ENCODE data around the gene HOMER2. TPM values are rescaled to one million over a fixed set of nuclear protein-coding genes. Genes with fewer than 3 reads are reported as not detected.

Gene HOMER2
- total and polyA plus RNA-seq, 2 of the 13 experiments (the other 11 are each of a cell fraction or from before 2014, with no cell fraction given), result 12.9 to 14.1 TPM

DNA sequence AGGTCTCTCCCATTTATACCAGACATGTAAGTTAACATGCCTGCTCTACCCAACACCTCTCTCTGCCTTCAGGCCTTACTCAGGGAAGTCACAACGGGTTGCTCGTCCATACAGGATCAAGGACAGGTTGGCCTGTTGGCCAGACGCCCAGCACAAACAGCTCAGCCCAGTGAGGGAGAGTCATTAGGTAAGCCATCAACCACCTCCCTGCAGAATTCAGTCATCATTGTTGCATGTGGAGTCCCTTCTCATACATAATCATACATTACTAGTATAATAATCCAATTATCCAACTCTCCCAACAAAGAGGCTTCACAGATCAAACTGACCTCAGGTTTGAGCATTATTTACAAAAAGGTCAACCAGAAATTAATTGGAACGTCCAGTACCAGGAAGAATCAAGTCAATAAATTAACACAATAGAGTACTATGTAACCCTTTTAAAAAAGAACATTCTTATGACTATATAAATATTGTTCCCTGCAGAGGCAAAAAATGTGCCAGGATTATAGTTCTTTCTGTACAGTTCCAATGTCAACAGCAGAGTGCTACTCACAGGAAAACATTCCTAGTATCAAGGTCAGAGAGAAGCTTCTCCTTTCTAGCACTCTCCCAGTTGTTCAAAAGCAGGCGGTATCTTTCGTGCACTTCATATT, 33.2 kb downstream of the HOMER2 start (continued):
- TF ChIP-seq ARID5B (CRISPR knock-in tag; IDR thresholded peaks at IDR 0.05) (peak; percentile 69), ZNF850 (CRISPR knock-in tag; conservative IDR thresholded peaks at IDR 0.05) (no peak), KMT2A (CRISPR knock-in tag; IDR thresholded peaks at IDR 0.05) (no peak), FOXP4 (CRISPR knock-in tag; IDR thresholded peaks at IDR 0.05) (0 out of 2 replicates have a peak, but pooled peaks have one; percentile 33), ZFX (CRISPR knock-in tag; IDR thresholded peaks at IDR 0.05; ENCODE audit: low read depth) (peak; percentile 51; the same call in 1 of the 2 replicates), ELF1 (CRISPR knock-in tag; IDR thresholded peaks at IDR 0.05) (peak; percentile 28; the same call in 1 of the 2 replicates), THAP11 (CRISPR knock-in tag; IDR thresholded peaks at IDR 0.05) (peak; percentile 38; the same call in 1 of the 2 replicates), HCFC1 (IDR thresholded peaks at IDR 0.05; ENCODE audit: low read depth, low read length) (no peak), NR2F1 (CRISPR knock-in tag; IDR thresholded peaks at IDR 0.05) (peak in 1 of 2 experiments; percentile 76; a peak in 3 of 4 replicates), RXRA (CRISPR knock-in tag; IDR thresholded peaks at IDR 0.05) (peak; percentile 76; the same call in 1 of the 2 replicates), RCOR2 (CRISPR knock-in tag; IDR thresholded peaks at IDR 0.05) (peak; percentile 69; the same call in 1 of the 2 replicates), HNF4G (IDR thresholded peaks at IDR 0.05; ENCODE audit: borderline replicate concordance, low read depth, low read length) (no peak), HNF4G (CRISPR knock-in tag; IDR thresholded peaks at IDR 0.05; ENCODE audit: borderline replicate concordance, low read depth) (no peak), FOXJ3 (CRISPR knock-in tag; IDR thresholded peaks at IDR 0.05; ENCODE audit: borderline replicate concordance) (0 out of 2 replicates have a peak, but pooled peaks have one; percentile 42), ZNF629 (CRISPR knock-in tag; conservative IDR thresholded peaks at IDR 0.05) (no peak), IRF2 (CRISPR knock-in tag; IDR thresholded peaks at IDR 0.05) (peak; percentile 15; the same call in 1 of the 2 replicates), KDM1A (CRISPR knock-in tag; IDR thresholded peaks at IDR 0.05) (no peak), ZMYM3 (CRISPR knock-in tag; IDR thresholded peaks at IDR 0.05) (peak; percentile 53; the same call in 1 of the 2 replicates), ZNF619 (CRISPR knock-in tag; IDR thresholded peaks at IDR 0.05) (no peak), ZNF775 (CRISPR knock-in tag; IDR thresholded peaks at IDR 0.05; ENCODE audit: borderline replicate concordance) (no peak), MED1 (CRISPR knock-in tag; IDR thresholded peaks at IDR 0.05) (peak; percentile 38), DPF2 (CRISPR knock-in tag; IDR thresholded peaks at IDR 0.05; ENCODE audit: borderline replicate concordance, low read depth) (0 out of 2 replicates have a peak, but pooled peaks have one; percentile 10), ERF (CRISPR knock-in tag; IDR thresholded peaks at IDR 0.05) (peak; percentile 77; the same call in 1 of the 2 replicates)
- TF ChIP-seq, protein P1, sequence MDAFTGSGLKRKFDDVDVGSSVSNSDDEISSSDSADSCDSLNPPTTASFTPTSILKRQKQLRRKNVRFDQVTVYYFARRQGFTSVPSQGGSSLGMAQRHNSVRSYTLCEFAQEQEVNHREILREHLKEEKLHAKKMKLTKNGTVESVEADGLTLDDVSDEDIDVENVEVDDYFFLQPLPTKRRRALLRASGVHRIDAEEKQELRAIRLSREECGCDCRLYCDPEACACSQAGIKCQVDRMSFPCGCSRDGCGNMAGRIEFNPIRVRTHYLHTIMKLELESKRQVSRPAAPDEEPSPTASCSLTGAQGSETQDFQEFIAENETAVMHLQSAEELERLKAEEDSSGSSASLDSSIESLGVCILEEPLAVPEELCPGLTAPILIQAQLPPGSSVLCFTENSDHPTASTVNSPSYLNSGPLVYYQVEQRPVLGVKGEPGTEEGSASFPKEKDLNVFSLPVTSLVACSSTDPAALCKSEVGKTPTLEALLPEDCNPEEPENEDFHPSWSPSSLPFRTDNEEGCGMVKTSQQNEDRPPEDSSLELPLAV (CRISPR knock-in tag; conservative IDR thresholded peaks at IDR 0.05; ENCODE audit: low read depth), result no peak
